ENCODE measurements around the gene TBCC. TPM values are rescaled to one million over a fixed set of nuclear protein-coding genes. Genes with fewer than 3 reads are reported as not detected.

Gene TBCC
- total and polyA plus RNA-seq, 2 of the 8 experiments (the other 6 are each of a cell fraction or from before 2014, with no cell fraction given) = 22.7 to 25.5 TPM

GRCh38 chr6:42769836-42770235 lies 23.9 kb upstream of the TBCC start (continued):
- no peak for TF ChIP-seq CHD7 (IDR thresholded peaks at IDR 0.05; ENCODE audit: insufficient replicate concordance, low read length)
